CD4-positive, alpha-beta T cell (primary cell): ENCODE results near the gene FMO2. TPM values are rescaled to one million over a fixed set of nuclear protein-coding genes. Genes with fewer than 3 reads are reported as not detected.

ENCODE experiments used
- ATAC-seq: fragments of 200-7000 bp; cut with Tn5 transposase; one replicate; pipeline ENCODE4 v1.10.0; 2022; ENCODE audit warnings: mild to moderate bottlenecking; ENCODE audit not compliant: poor library complexity
- CTCF ChIA-PET: fragments of 350-600 bp; sonication (Branson Sonifier 250); formaldehyde crosslinking; loops from one replicate; lab custom pipeline; 2021; ENCODE audit warnings: antibody characterized with exemption, inconsistent platforms; lab: Charles Lee
- POLR2A ChIA-PET: fragments of 350-600 bp; sonication (Branson Sonifier 250); formaldehyde crosslinking; loops from one replicate; lab custom pipeline; 2021; ENCODE audit warnings: antibody characterized with exemption, inconsistent platforms; lab: Charles Lee
- DNase-seq, 14 experiments: peaks; one replicate each; pipeline ENCODE4 v3.0.0-alpha.2; 2013 to 2020; ENCODE audit warnings: mixed read lengths in 2 of 14
- H3K27ac ChIP-seq, 2 donors: one replicate each; pipeline versions ENCODE4 v1.5.1 to v1.7.0; 2013; ENCODE audit warnings: low read length in 2 of 2, low read depth in 1 of 2, mild to moderate bottlenecking in 1 of 2
- H3K27me3 ChIP-seq, 2 experiments: 1 replicate in 1 of 2; 2 replicates in 1 of 2; pipeline versions ENCODE4 v1.6.1 to v1.7.0; 2013; ENCODE audit warnings: low read length in 2 of 2, control low read depth in 1 of 2, mild to moderate bottlenecking in 1 of 2, moderate library complexity in 1 of 2; ENCODE audit not compliant: insufficient read depth in 2 of 2, control insufficient read depth in 1 of 2
- H3K36me3 ChIP-seq: one replicate; pipeline ENCODE4 v1.6.1; 2013; ENCODE audit warnings: low read length, control low read depth; ENCODE audit not compliant: insufficient read depth
- H3K4me1 ChIP-seq: one replicate; pipeline ENCODE4 v1.6.1; 2013; ENCODE audit warnings: low read length, control low read depth; ENCODE audit not compliant: insufficient read depth
- H3K4me3 ChIP-seq: one replicate; pipeline ENCODE4 v1.5.1; 2013; ENCODE audit warnings: mild to moderate bottlenecking, low read length, moderate library complexity
- H3K9me3 ChIP-seq, 2 experiments: 1 replicate in 1 of 2; 2 replicates in 1 of 2; pipeline versions ENCODE4 v1.6.1 to v1.7.0; 2013; ENCODE audit warnings: low read length in 2 of 2, mild to moderate bottlenecking in 2 of 2, control low read depth in 1 of 2, moderate library complexity in 1 of 2; ENCODE audit not compliant: control insufficient read depth in 1 of 2, insufficient read depth in 1 of 2
- H3K27ac Mint-ChIP-seq: one replicate; pipeline ENCODE4 v1.8.0; 2020; ENCODE audit warnings: mixed read lengths
- H3K27me3 Mint-ChIP-seq: one replicate; pipeline ENCODE4 v1.8.0; 2021; ENCODE audit warnings: mixed read lengths
- H3K36me3 Mint-ChIP-seq: one replicate; pipeline ENCODE4 v1.8.0; 2021; ENCODE audit warnings: low read depth, mixed read lengths
- H3K4me1 Mint-ChIP-seq: one replicate; pipeline ENCODE4 v1.8.0; 2021; ENCODE audit warnings: low read depth, mixed read lengths
- H3K4me3 Mint-ChIP-seq: one replicate; pipeline ENCODE4 v1.8.0; 2020; ENCODE audit warnings: mild to moderate bottlenecking, mixed read lengths
- H3K9me3 Mint-ChIP-seq: one replicate; pipeline ENCODE4 v1.8.0; 2020; ENCODE audit warnings: mixed read lengths
- CTCF ChIP-seq: fragments of 200-600 bp; IDR thresholded peaks from one replicate; pipeline ENCODE4 v1.8.0; 2022; ENCODE audit warnings: antibody characterized with exemption, mild to moderate bottlenecking
- intact Hi-C, 2 experiments: fragments of 100-400 bp; cut with DNase I in 1 of 2; cut with micrococcal nuclease in 1 of 2; formaldehyde crosslinking; loops; one replicate each; pipeline versions ENCODE4 v1.15.1 to v1.9.0; 2023 to 2025; cut with DNase I, micrococcal nuclease
- total RNA-seq, 174 experiments: library from RNA in 2 of 174; stranded (reverse) in 2 of 174; gene quantifications; one replicate each; pipeline ENCODE4 v1.2.3 and lab custom pipeline; 2021 to 2026

Gene FMO2
- total RNA-seq, 2 experiments from 2014 or later, result not detected

- H3K4me3 Mint-ChIP-seq, result no peak overlapping the region
- CTCF ChIA-PET, result no interaction called here
- Histone ChIP-seq H3K36me3 (no peaks in the 10 kb centered on the region), H3K27ac (no peak overlapping the region), H3K4me3 (no peak overlapping the region), H3K9me3 (no peaks in the 10 kb centered on the region), H3K27me3 (peaks cover 6% of the 10 kb centered on the region in 2 experiments), H3K4me1 (no peaks in the 10 kb centered on the region)
- intact Hi-C loops, result no loop called here
- POLR2A ChIA-PET, result no interaction called here
- no peak for ATAC-seq
- no peak for DNase-seq
- no peaks in the 10 kb centered on the region for H3K36me3 Mint-ChIP-seq
- H3K9me3 Mint-ChIP-seq, result no peaks in the 10 kb centered on the region
- peaks cover 30% of the 10 kb centered on the region for H3K27me3 Mint-ChIP-seq
- no peak for TF ChIP-seq CTCF
- no peaks in the 10 kb centered on the region for H3K4me1 Mint-ChIP-seq
- no peak overlapping the region for H3K27ac Mint-ChIP-seq
These were observed 4.4 kb upstream of the FMO2 start for GRCh38 chr1:171180670-171181069.

GRCh38 chr1:171188388-171189266 is 3.5 kb downstream of the FMO2 start:
- peaks cover 0 to 5% of the 10 kb centered on the region in 2 experiments for H3K27me3 ChIP-seq
- no peaks in the 10 kb centered on the region for H3K4me1 ChIP-seq
- ATAC-seq (peak; percentile 43), DNase-seq (peak in 11 of 14 experiments; percentile 1 to 65 (median 9))
- H3K36me3 Mint-ChIP-seq, result no peaks in the 10 kb centered on the region
- ChIA-PET CTCF (no interaction called here), POLR2A (no interaction called here)
- H3K9me3 Mint-ChIP-seq, result no peaks in the 10 kb centered on the region
- no peak overlapping the region for H3K4me3 ChIP-seq
- H3K36me3 ChIP-seq, result no peaks in the 10 kb centered on the region
- H3K27me3 Mint-ChIP-seq, result peaks cover 31% of the 10 kb centered on the region
- peak; percentile 67 for TF ChIP-seq CTCF
- no peak overlapping the region for H3K4me3 Mint-ChIP-seq
- no peak overlapping the region for H3K27ac Mint-ChIP-seq
- intact Hi-C loops, result no loop called here
- H3K9me3 ChIP-seq, result no peaks in the 10 kb centered on the region
- no peaks in the 10 kb centered on the region for H3K4me1 Mint-ChIP-seq
- no peak overlapping the region for H3K27ac ChIP-seq

- intact Hi-C loops, result no loop called here
- no peak overlapping the region for H3K4me3 Mint-ChIP-seq
- Histone ChIP-seq H3K27me3 (no peaks in the 10 kb centered on the region), H3K9me3 (no peaks in the 10 kb centered on the region), H3K27ac (no peak overlapping the region), H3K4me1 (no peaks in the 10 kb centered on the region), H3K4me3 (no peak overlapping the region), H3K36me3 (no peaks in the 10 kb centered on the region)
- CTCF ChIA-PET, result no interaction called here
- H3K9me3 Mint-ChIP-seq, result no peaks in the 10 kb centered on the region
- peaks cover 17% of the 10 kb centered on the region for H3K27me3 Mint-ChIP-seq
- H3K36me3 Mint-ChIP-seq, result no peaks in the 10 kb centered on the region
- H3K27ac Mint-ChIP-seq, result no peak overlapping the region
- POLR2A ChIA-PET, result no interaction called here
- no peaks in the 10 kb centered on the region for H3K4me1 Mint-ChIP-seq
- ATAC-seq (no peak), DNase-seq (no peak)
- TF ChIP-seq CTCF, result no peak
These were observed 6.9 kb downstream of the FMO2 start for GRCh38 chr1:171191992-171192391.
